Measurements from ENCODE around the gene COPS7A.

DNA sequence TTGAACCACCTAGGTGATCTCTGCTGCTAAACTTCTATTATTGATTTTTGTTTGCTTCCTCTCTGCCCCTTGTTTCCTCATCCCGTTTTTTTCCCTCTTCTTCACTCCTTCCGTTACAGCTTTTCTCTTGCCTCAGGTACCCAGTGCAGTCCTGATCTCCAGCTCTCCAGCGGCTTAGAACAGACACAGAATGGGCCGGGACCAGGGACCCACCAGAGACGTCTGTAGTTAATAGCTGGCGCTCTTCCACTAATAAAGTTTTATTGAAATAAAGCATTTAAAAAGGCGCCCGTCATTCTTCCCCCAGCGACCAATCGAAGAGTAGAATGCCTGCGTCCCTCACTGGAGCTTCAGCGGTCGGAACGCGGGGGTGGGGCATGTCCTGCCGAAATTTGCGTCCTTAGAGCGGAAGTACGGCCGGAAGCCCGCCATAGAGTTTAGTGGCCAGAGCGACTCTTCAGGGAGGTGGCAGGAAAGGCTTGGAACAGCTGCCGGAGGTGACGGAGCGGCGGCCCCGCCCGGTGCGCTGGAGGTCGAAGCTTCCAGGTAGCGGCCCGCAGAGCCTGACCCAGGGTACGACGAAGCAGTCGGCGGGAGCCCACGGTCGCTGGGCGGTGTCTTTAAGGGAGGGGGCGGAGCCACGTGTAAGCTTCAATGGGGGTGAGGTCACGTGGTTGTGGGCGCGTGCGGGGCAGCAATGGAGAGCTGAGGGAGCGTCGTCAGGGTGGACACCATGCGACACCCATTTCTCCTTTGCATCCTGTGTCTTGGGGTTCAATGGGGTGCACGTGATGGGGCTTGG is at the start of gene COPS7A:
- TF ChIP-seq, protein P1, sequence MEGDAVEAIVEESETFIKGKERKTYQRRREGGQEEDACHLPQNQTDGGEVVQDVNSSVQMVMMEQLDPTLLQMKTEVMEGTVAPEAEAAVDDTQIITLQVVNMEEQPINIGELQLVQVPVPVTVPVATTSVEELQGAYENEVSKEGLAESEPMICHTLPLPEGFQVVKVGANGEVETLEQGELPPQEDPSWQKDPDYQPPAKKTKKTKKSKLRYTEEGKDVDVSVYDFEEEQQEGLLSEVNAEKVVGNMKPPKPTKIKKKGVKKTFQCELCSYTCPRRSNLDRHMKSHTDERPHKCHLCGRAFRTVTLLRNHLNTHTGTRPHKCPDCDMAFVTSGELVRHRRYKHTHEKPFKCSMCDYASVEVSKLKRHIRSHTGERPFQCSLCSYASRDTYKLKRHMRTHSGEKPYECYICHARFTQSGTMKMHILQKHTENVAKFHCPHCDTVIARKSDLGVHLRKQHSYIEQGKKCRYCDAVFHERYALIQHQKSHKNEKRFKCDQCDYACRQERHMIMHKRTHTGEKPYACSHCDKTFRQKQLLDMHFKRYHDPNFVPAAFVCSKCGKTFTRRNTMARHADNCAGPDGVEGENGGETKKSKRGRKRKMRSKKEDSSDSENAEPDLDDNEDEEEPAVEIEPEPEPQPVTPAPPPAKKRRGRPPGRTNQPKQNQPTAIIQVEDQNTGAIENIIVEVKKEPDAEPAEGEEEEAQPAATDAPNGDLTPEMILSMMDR (conservative IDR thresholded peaks at IDR 0.05), result no peak
- TF ChIP-seq EZH2 (IDR thresholded peaks at IDR 0.05; ENCODE audit: low read depth), result no peak
